Measurements from ENCODE around the gene BPI. TPM values are rescaled to one million over a fixed set of nuclear protein-coding genes. Genes with fewer than 3 reads are reported as not detected.
A peak's percentile ranks its signal among the peaks of the same experiment; 100 is the strongest.
"Not testable (repeated sequence)": the region's sequence is repeated elsewhere in the genome, so short reads cannot be mapped to it uniquely, and the experiment has no call there.

BPI gene
- total and polyA plus RNA-seq, 4 donors = 0.19 to 0.82 (median 0.51) TPM; not detected in 1

GRCh38 chr20:38272398-38272797, 31.6 kb upstream of the BPI start:
- intact Hi-C loops (cut with DNase I) = no loop called here
- DNase-seq (no peak), ATAC-seq (ENCODE audit: low FRiP score) (no peak)
- Histone ChIP-seq H3K36me3 (ENCODE audit: control insufficient read depth in 1 of 2, insufficient read depth in 2 of 2, low read length in 1 of 2) (no peaks in the 10 kb centered on the region), H3K4me3 (ENCODE audit: low read length in 2 of 2) (no peak overlapping the region), H3K27me3 (ENCODE audit: control insufficient read depth in 1 of 2, insufficient read depth in 2 of 2, low read length in 1 of 2) (no peaks in the 10 kb centered on the region), H3K4me1 (ENCODE audit: control insufficient read depth in 1 of 2, insufficient read depth in 2 of 2, low read length in 2 of 2) (peaks cover 7 to 15% of the 10 kb centered on the region in 2 donors), H3K9me3 (ENCODE audit: control insufficient read depth, low read length) (no peaks in the 10 kb centered on the region), H3K27ac (ENCODE audit: low read depth in 1 of 2, low read length in 2 of 2) (peak overlapping the region in 1 of 2 donors; percentile 29)
- 47 to 71% methylated on average over 2 of the region's 2 CpGs for WGBS, 2 donors

- WGBS, 2 donors = 58 to 60% methylated on average over 2 of the region's 2 CpGs
- no peak for DNase-seq
- Histone ChIP-seq H3K4me1 (ENCODE audit: control insufficient read depth in 1 of 2, insufficient read depth in 2 of 2, low read length in 2 of 2) (peaks cover 5 to 15% of the 10 kb centered on the region in 2 donors), H3K4me3 (ENCODE audit: low read length in 2 of 2) (no peak overlapping the region), H3K27ac (ENCODE audit: low read depth in 1 of 2, low read length in 2 of 2) (peak overlapping the region in 1 of 2 donors; percentile 74), H3K27me3 (ENCODE audit: control insufficient read depth in 1 of 2, insufficient read depth in 2 of 2, low read length in 1 of 2) (no peaks in the 10 kb centered on the region), H3K36me3 (ENCODE audit: control insufficient read depth in 1 of 2, insufficient read depth in 2 of 2, low read length in 1 of 2) (no peaks in the 10 kb centered on the region), H3K9me3 (ENCODE audit: control insufficient read depth, low read length) (no peaks in the 10 kb centered on the region)
- ATAC-seq (ENCODE audit: low FRiP score) = no peak
- intact Hi-C loops (cut with DNase I) = no loop called here
Measured at GRCh38 chr20:38272961-38273360, 31.0 kb upstream of the BPI start.

DNA sequence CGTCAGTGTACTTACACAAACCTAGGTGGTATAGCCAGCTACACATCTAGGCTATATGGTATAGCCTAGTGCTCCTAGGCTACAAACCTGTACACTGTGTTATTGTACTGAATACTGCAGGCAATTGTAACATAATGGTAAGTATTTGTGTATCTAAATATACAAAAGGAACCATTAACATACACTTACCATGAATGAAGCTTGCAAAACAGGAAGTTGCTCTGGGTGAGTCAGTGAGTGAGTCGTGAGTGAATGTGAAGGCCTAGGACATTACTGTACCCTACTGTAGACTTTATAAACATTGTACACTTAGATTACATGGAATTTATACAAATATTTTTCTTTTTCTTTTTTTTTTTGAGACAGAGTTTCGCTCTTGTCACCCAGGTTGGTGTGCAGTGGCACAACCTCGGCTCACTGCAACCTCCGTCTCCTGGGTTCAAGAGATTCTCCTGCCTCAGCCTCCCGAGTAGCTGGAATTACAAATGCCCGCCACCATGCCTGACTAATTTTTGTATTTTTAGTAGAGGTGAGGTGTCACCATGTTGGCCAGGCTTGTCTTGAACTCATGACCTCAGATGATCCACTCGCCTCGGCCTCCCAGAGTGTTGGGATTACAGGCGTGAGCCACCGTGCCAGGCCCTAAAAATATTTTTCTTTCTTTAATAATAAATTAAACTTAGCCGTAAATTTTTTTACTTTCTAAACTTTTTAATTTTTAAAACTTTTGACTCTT, 28.0 kb upstream of the BPI start:
- Histone ChIP-seq H3K4me1 (ENCODE audit: control insufficient read depth in 1 of 2, insufficient read depth in 2 of 2, low read length in 2 of 2) (peaks cover 4 to 9% of the 10 kb centered on the region in 2 donors), H3K4me3 (ENCODE audit: low read length in 2 of 2) (no peak overlapping the region), H3K9me3 (ENCODE audit: control insufficient read depth, low read length) (no peaks in the 10 kb centered on the region), H3K36me3 (ENCODE audit: control insufficient read depth in 1 of 2, insufficient read depth in 2 of 2, low read length in 1 of 2) (no peaks in the 10 kb centered on the region), H3K27ac (ENCODE audit: low read depth in 1 of 2, low read length in 2 of 2) (no peak overlapping the region), H3K27me3 (ENCODE audit: control insufficient read depth in 1 of 2, insufficient read depth in 2 of 2, low read length in 1 of 2) (no peaks in the 10 kb centered on the region)
- 58 to 60% methylated on average over 12 of the region's 12 CpGs for WGBS, 2 donors
- intact Hi-C loops (cut with DNase I) = no loop called here
- ATAC-seq (ENCODE audit: low FRiP score) (no peak), DNase-seq (no peak)

DNA sequence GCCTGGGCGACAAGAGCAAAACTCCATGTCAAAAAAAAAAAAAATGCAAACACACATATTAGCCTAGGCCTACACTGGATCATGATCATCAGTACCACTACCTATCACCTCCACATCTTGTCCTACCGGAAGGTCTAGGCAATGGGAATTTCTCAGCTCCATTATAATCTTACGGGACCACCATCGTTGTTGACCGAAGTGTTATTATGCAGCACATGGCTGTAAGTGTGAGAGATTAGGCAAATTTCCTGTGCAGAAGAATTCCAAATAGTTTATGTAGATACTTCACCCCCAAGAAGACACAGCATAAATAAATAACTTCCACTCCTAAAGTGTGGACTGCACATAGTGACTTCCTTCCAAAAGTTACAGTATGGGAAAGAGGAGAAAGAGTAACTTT, 26.7 kb upstream of the BPI start:
- Histone ChIP-seq H3K4me1 (ENCODE audit: control insufficient read depth in 1 of 2, insufficient read depth in 2 of 2, low read length in 2 of 2) (peaks cover under 1 to 4% of the 10 kb centered on the region in 2 donors), H3K27me3 (ENCODE audit: control insufficient read depth in 1 of 2, insufficient read depth in 2 of 2, low read length in 1 of 2) (no peaks in the 10 kb centered on the region)
- WGBS, 2 donors = 74 to 84% methylated on average over 5 of the region's 5 CpGs

DNA sequence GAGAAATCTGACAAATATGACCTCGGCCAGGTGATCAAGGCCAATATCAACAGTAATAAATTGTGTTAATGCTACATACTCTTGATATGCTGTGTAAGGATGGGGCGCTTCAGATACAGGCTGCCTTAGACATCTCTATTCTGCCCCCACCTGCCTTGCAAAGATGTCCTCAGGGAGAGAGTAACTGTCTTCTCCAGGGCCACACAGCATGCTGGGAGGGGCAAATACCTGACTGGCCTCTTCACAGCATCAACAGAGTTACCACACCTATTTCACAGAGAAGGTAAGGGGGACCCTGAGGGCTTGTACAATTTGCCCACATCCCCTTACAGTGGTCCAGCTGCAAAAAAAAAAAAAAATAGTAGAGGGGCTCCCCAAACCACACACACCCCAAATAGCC, 26.3 kb upstream of the BPI start:
- ATAC-seq (ENCODE audit: low FRiP score) (no peak), DNase-seq (no peak)
- Histone ChIP-seq H3K27ac (ENCODE audit: low read depth in 1 of 2, low read length in 2 of 2) (no peak overlapping the region), H3K9me3 (ENCODE audit: control insufficient read depth, low read length) (no peaks in the 10 kb centered on the region), H3K27me3 (ENCODE audit: control insufficient read depth in 1 of 2, insufficient read depth in 2 of 2, low read length in 1 of 2) (no peaks in the 10 kb centered on the region), H3K36me3 (ENCODE audit: control insufficient read depth in 1 of 2, insufficient read depth in 2 of 2, low read length in 1 of 2) (no peaks in the 10 kb centered on the region), H3K4me1 (ENCODE audit: control insufficient read depth in 1 of 2, insufficient read depth in 2 of 2, low read length in 2 of 2) (peaks cover 0 to 2% of the 10 kb centered on the region in 2 donors), H3K4me3 (ENCODE audit: low read length in 2 of 2) (no peak overlapping the region)
- intact Hi-C loops (cut with DNase I) = no loop called here
- WGBS, 2 donors = 39 to 58% methylated on average over 2 of the region's 2 CpGs

More for the DNA sequence above, 26.7 kb upstream of the BPI start:
- Histone ChIP-seq H3K27ac (ENCODE audit: low read depth in 1 of 2, low read length in 2 of 2) (no peak overlapping the region), H3K9me3 (ENCODE audit: control insufficient read depth, low read length) (no peaks in the 10 kb centered on the region), H3K4me3 (ENCODE audit: low read length in 2 of 2) (no peak overlapping the region), H3K36me3 (ENCODE audit: control insufficient read depth in 1 of 2, insufficient read depth in 2 of 2, low read length in 1 of 2) (no peaks in the 10 kb centered on the region)
- no peak for ATAC-seq (ENCODE audit: low FRiP score)
- no peak for DNase-seq
- intact Hi-C loops (cut with DNase I) = no loop called here

- DNase-seq (no peak), ATAC-seq (ENCODE audit: low FRiP score) (no peak)
- Histone ChIP-seq H3K27me3 (ENCODE audit: control insufficient read depth in 1 of 2, insufficient read depth in 2 of 2, low read length in 1 of 2) (no peaks in the 10 kb centered on the region), H3K9me3 (ENCODE audit: control insufficient read depth, low read length) (no peaks in the 10 kb centered on the region), H3K4me3 (ENCODE audit: low read length in 2 of 2) (no peak overlapping the region), H3K36me3 (ENCODE audit: control insufficient read depth in 1 of 2, insufficient read depth in 2 of 2, low read length in 1 of 2) (no peaks in the 10 kb centered on the region), H3K27ac (ENCODE audit: low read depth in 1 of 2, low read length in 2 of 2) (no peak overlapping the region), H3K4me1 (ENCODE audit: control insufficient read depth in 1 of 2, insufficient read depth in 2 of 2, low read length in 2 of 2) (no peaks in the 10 kb centered on the region)
- intact Hi-C loops (cut with DNase I) = no loop called here
- 82 to 87% methylated on average over 14 of the region's 14 CpGs for whole genome bisulfite sequencing, 2 donors
Measured at GRCh38 chr20:38278131-38278530, 25.8 kb upstream of the BPI start.

- WGBS, 2 donors = 97 to 98% methylated on average over 2 of the region's 2 CpGs
- Histone ChIP-seq H3K36me3 (ENCODE audit: control insufficient read depth in 1 of 2, insufficient read depth in 2 of 2, low read length in 1 of 2) (no peaks in the 10 kb centered on the region), H3K4me1 (ENCODE audit: control insufficient read depth in 1 of 2, insufficient read depth in 2 of 2, low read length in 2 of 2) (no peaks in the 10 kb centered on the region), H3K4me3 (ENCODE audit: low read length in 2 of 2) (no peak overlapping the region), H3K9me3 (ENCODE audit: control insufficient read depth, low read length) (no peaks in the 10 kb centered on the region), H3K27ac (ENCODE audit: low read depth in 1 of 2, low read length in 2 of 2) (no peak overlapping the region), H3K27me3 (ENCODE audit: control insufficient read depth in 1 of 2, insufficient read depth in 2 of 2, low read length in 1 of 2) (no peaks in the 10 kb centered on the region)
- DNase-seq (no peak), ATAC-seq (ENCODE audit: low FRiP score) (no peak)
- intact Hi-C loops (cut with DNase I) = no loop called here
Measured at GRCh38 chr20:38278763-38279162, 25.2 kb upstream of the BPI start.

GRCh38 chr20:38281176-38281915, 22.6 kb upstream of the BPI start:
- H3K9me3 ChIP-seq (ENCODE audit: control insufficient read depth, low read length); H3K4me3 ChIP-seq (ENCODE audit: low read length in 2 of 2); H3K4me1 ChIP-seq (ENCODE audit: control insufficient read depth in 1 of 2, insufficient read depth in 2 of 2, low read length in 2 of 2); ATAC-seq (ENCODE audit: low FRiP score); H3K27ac ChIP-seq (ENCODE audit: low read depth in 1 of 2, low read length in 2 of 2); intact Hi-C loops (cut with DNase I); DNase-seq; H3K36me3 ChIP-seq (ENCODE audit: control insufficient read depth in 1 of 2, insufficient read depth in 2 of 2, low read length in 1 of 2); H3K27me3 ChIP-seq (ENCODE audit: control insufficient read depth in 1 of 2, insufficient read depth in 2 of 2, low read length in 1 of 2): not testable (repeated sequence)
- WGBS, 2 donors = 95% methylated on average over 6 of the region's 6 CpGs

- intact Hi-C loops (cut with DNase I) = no loop called here
- Histone ChIP-seq H3K4me3 (ENCODE audit: low read length in 2 of 2) (no peak overlapping the region), H3K9me3 (ENCODE audit: control insufficient read depth, low read length) (no peaks in the 10 kb centered on the region), H3K36me3 (ENCODE audit: control insufficient read depth in 1 of 2, insufficient read depth in 2 of 2, low read length in 1 of 2) (no peaks in the 10 kb centered on the region), H3K27me3 (ENCODE audit: control insufficient read depth in 1 of 2, insufficient read depth in 2 of 2, low read length in 1 of 2) (no peaks in the 10 kb centered on the region), H3K27ac (ENCODE audit: low read depth in 1 of 2, low read length in 2 of 2) (no peak overlapping the region), H3K4me1 (ENCODE audit: control insufficient read depth in 1 of 2, insufficient read depth in 2 of 2, low read length in 2 of 2) (no peaks in the 10 kb centered on the region)
- no peak for DNase-seq
- 93 to 95% methylated on average over 2 of the region's 2 CpGs for WGBS, 2 donors
- no peak for ATAC-seq (ENCODE audit: low FRiP score)
Measured at GRCh38 chr20:38283236-38283635, 20.7 kb upstream of the BPI start.

Data from aorta (tissue), 5 donors.